Inferior parietal cortex (tissue), 1 donor: ENCODE data around the gene MOGAT2.
"Not testable (repeated sequence)": the region's sequence is repeated elsewhere in the genome, so short reads cannot be mapped to it uniquely, and the experiment has no call there.

Experiments used
- DNase-seq: peaks from one replicate; pipeline ENCODE4 v3.0.0-alpha.2; 2016; ENCODE audit errors: extremely low spot score

The MOGAT2 gene

DNA sequence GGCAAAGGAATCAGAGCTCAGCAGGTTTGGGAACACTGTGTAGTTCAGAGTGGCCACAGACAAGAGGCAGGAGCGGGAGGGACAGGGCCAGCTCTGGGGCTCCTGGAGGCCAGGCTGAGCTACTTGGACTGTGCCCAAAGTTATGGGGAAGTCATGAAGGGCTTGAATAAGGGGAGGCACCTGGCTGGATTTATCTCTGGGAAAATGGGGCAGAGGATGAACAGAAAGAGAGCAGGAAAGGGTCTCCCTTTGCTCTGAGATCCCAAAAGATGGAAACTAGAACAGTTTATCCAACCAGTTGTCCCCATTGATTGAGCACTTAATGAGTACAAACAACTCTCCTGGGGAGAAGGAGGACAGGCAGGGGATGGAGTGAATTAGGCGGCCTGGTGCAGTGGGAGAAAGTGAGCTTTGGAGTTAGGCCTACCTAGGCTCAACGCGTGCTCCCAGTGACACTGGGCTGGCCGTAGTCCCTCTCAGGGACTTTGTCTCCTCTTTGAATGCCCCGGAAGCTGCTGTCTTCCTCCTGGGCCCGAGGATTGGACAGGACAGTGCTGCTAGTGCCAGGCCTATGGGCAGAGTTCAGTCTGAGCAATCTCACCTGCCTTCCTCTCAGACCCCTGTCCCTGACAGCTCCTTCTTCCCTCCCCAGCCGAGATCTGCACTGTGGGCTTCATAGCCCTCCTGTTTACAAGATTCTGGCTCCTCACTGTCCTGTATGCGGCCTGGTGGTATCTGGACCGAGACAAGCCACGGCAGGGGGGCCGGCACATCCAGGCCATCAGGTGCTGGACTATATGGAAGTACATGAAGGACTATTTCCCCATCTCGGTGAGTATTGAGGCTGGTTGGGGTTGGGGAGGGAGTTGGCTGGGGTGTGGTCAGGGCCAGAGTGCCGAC lies 2.0 kb downstream of the MOGAT2 start:
- no peak for DNase-seq

DNA sequence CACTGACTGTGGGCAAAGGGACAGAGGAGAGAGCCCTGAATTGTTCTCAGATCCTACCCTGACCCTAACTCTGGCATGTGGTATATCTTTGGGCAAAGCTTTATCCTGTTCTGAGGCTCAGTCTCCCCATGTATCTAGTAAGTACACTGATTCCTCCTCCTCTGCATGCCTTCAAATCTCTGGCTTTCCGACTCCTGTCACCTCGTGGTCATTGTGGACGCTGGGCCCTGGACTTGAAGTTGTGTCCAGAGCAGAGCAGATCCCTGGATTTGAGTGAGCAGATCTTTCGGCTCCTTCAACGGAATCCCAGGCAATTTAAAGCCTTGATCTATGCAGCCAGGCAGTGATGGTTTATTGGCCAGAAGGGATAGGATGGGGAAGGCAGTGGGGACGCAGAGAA lies 3.0 kb downstream of the MOGAT2 start:
- no peak for DNase-seq

GRCh38 chr11:75721852-75722668 lies 4.4 kb downstream of the MOGAT2 start:
- DNase-seq: no peak

GRCh38 chr11:75722669-75723042 lies 5.0 kb downstream of the MOGAT2 start:
- no peak for DNase-seq

- no peak for DNase-seq
Measured at GRCh38 chr11:75725547-75726320, 8.1 kb downstream of the MOGAT2 start.

GRCh38 chr11:75728992-75729391 lies 11.4 kb downstream of the MOGAT2 start:
- no peak for DNase-seq

DNA sequence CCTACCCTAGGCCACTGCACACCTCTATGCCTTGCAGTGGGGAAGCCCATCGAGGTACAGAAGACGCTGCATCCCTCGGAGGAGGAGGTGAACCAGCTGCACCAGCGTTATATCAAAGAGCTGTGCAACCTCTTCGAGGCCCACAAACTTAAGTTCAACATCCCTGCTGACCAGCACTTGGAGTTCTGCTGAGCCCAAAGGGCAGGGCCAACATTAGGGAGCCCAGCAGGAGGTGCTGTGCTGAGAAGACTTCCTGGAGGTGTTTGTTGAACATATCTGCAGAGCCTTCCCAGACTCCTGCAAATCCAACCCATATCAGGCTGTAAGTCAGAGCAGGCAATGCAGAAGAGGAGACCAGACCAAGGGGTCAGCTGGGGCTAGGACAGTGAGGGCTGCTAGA lies 13.5 kb downstream of the MOGAT2 start:
- DNase-seq: no peak

DNA sequence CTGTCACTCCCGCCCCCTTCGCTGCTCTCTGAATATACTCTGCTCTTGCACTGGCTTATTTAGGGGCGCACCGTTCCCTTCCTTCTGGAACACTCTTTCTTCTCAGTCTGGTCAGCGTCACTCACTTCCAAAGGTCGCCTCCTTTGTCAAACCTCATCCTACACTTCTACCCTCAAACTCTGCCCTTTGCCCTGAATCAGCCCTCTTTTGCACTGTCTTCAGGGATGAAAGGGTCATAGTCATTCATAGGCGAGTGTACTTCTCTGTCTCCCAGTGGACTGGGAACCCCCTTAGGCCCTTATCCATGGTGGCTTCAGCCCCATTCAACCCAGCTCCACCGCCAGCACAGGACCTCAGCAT lies 15.4 kb downstream of the MOGAT2 start:
- DNase-seq: no peak

- no peak for DNase-seq
Measured at GRCh38 chr11:75733431-75734107, 15.9 kb downstream of the MOGAT2 start.

GRCh38 chr11:75734491-75735180 lies 17.0 kb downstream of the MOGAT2 start:
- DNase-seq: no peak

DNA sequence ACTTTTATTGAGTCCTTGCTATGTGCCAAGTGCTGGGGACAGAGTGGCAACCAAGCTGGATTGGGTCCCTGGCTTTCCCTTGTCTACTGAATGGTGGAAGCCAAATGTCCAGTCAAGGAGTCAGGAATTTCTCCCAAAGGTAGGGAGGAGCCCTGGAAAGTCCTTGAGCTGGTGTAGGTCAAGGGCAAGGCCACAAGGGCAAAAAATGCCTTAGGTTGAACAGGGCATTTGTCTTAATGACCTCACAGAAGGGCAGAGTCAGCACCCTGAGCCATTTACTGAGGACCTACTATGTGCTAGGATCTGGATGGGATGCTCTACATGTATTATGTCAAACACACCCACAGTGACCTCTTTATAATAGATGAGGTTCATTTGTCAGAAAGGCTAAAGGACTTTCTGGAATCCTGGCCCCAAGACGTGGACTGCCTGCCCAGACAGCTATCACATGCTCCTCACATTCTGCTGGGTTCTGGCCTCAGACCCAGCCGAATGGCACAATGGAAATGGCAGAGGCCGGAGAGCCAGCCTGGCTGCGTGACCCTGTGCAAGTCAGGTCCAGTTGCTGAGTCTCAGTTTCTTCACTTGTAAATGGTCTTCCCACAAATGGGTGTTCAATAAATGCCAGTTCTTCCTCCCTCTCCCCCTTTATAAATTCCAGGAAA lies 17.7 kb downstream of the MOGAT2 start:
- no peak for DNase-seq

- no peak for DNase-seq
Measured at GRCh38 chr11:75737314-75737713, 19.7 kb downstream of the MOGAT2 start.

- DNase-seq: no peak
Measured at GRCh38 chr11:75740681-75741080, 23.0 kb downstream of the MOGAT2 start.

DNA sequence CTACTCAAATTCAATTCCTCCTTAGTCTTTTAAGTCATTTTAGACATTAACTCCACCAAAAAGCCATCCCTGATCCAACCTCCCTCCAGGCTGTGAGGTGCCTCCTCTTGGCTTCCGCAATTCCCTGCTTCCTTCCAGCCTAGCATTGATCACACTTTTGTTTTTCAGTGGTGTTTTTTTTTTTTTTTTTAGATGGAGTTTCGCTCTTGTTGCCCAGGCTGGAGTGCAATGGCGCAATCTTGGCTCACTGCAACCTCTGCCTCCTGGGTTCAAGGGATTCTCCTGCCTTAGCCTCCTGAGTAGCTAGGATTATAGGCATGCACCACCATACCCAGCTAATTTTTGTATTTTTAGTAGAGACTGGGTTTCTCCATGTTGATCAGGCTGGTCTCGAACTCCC lies 25.5 kb downstream of the MOGAT2 start:
- not testable (repeated sequence) for DNase-seq

- DNase-seq: no peak
Measured at GRCh38 chr11:75743711-75744563, 26.3 kb downstream of the MOGAT2 start.

- no peak for DNase-seq
Measured at GRCh38 chr11:75745807-75746206, 28.2 kb downstream of the MOGAT2 start.

DNA sequence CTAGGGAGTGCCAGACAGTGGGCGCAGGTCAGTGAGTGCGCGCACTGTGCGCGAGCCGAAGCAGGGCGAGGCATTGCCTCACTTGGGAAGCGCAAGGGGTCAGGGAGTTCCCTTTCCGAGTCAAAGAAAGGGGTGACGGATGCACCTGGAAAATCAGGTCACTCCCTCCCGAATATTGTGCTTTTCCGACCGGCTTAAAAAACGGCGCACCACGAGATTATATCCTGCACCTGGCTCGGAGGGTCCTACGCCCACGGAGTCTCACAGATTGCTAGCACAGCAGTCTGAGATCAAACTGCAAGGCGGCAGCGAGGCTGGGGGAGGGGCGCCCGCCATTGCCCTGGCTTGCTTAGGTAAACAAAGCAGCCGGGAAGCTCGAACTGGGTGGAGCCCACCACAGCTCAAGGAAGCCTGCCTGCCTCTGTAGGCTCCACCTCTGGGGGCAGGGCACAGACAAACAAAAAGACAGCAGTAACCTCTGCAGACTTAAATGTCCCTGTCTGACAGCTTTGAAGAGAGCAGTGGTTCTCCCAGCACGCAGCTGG lies 31.2 kb downstream of the MOGAT2 start:
- not testable (repeated sequence) for DNase-seq

- not testable (repeated sequence) for DNase-seq
Measured at GRCh38 chr11:75754933-75755332, 37.3 kb downstream of the MOGAT2 start.

GRCh38 chr11:75757651-75758050 lies 40.0 kb downstream of the MOGAT2 start:
- no peak for DNase-seq
